GM12864 (cell line): ENCODE data around the gene JAK2.

Experiments used
- DNase-seq: peaks from one replicate; pipeline ENCODE4 v3.0.0-alpha.2; 2011; ENCODE audit warnings: low read depth
- H3K4me3 ChIP-seq: 2 replicates; pipeline ENCODE4 v1.5.1; 2011; ENCODE audit warnings: mild to moderate bottlenecking, low read depth, low read length, control low read depth
- CTCF ChIP-seq: IDR thresholded peaks from 2 replicates; pipeline ENCODE4 v1.5.1; 2011; ENCODE audit warnings: low read depth, mild to moderate bottlenecking, moderate library complexity, low read length, control low read depth, inconsistent platforms; ENCODE audit errors: missing control alignments

Gene JAK2

GRCh38 chr9:4965174-4965821 lies 19.8 kb upstream of the JAK2 start:
- no peak for TF ChIP-seq CTCF
- DNase-seq, result no peak
- H3K4me3 ChIP-seq, result no peak overlapping the region

GRCh38 chr9:4967523-4967922 lies 17.5 kb upstream of the JAK2 start:
- H3K4me3 ChIP-seq, result no peak overlapping the region
- TF ChIP-seq CTCF, result no peak
- no peak for DNase-seq

- no peak for DNase-seq
- no peak for TF ChIP-seq CTCF
- no peak overlapping the region for H3K4me3 ChIP-seq
These were observed 15.9 kb upstream of the JAK2 start for GRCh38 chr9:4969130-4969529.

GRCh38 chr9:4970970-4971641 lies 14.0 kb upstream of the JAK2 start:
- no peak for TF ChIP-seq CTCF
- peak; percentile 77 for DNase-seq
- peak overlapping the region; percentile 49 for H3K4me3 ChIP-seq

GRCh38 chr9:4973246-4973645 lies 11.8 kb upstream of the JAK2 start:
- no peak for TF ChIP-seq CTCF
- no peak overlapping the region for H3K4me3 ChIP-seq
- DNase-seq, result no peak

GRCh38 chr9:4973902-4974301 lies 11.2 kb upstream of the JAK2 start:
- DNase-seq, result no peak
- no peak for TF ChIP-seq CTCF

GRCh38 chr9:4979239-4979638 lies 5.8 kb upstream of the JAK2 start:
- DNase-seq, result no peak
- no peak for TF ChIP-seq CTCF

More at GRCh38 chr9:4973902-4974301, 11.2 kb upstream of the JAK2 start:
- H3K4me3 ChIP-seq, result no peak overlapping the region

More at GRCh38 chr9:4979239-4979638, 5.8 kb upstream of the JAK2 start:
- H3K4me3 ChIP-seq, result no peak overlapping the region
